Measurements from ENCODE around the gene DNAH11.
"Not testable (repeated sequence)": the region's sequence is repeated elsewhere in the genome, so short reads cannot be mapped to it uniquely, and the experiment has no call there.

DNAH11 gene

GRCh38 chr7:21902240-21902639 is 359.4 kb downstream of the DNAH11 start:
- DNase-seq, result no peak

- no peak for DNase-seq
These were observed 360.4 kb downstream of the DNAH11 start for GRCh38 chr7:21903020-21903786.

DNA sequence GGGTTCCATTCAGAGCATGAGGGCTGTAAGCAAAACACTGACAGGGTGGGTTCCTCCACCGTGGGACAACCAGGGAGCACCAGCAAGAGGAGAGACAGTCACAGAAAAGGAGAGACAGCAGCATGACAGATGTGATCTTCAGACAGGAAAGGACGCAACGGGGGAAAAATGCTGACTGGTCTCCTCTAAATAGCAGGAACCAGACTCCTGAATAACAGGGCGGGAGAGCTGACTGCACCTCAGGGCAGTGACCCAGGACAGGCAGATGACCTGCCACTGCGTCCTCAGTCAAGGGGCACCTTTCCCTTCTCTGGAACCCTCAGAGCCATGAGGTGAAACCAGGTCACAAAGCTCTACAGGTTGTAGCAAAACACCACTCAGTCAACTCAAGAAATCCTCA is 365.9 kb downstream of the DNAH11 start:
- DNase-seq, result no peak

GRCh38 chr7:21910253-21910652 is 367.4 kb downstream of the DNAH11 start:
- no peak for DNase-seq

- DNase-seq, result no peak
These were observed 368.6 kb downstream of the DNAH11 start for GRCh38 chr7:21911341-21911875.

- no peak for DNase-seq
These were observed 369.5 kb downstream of the DNAH11 start for GRCh38 chr7:21912305-21912704.

GRCh38 chr7:21912931-21913780 is 370.3 kb downstream of the DNAH11 start:
- DNase-seq, result no peak

DNA sequence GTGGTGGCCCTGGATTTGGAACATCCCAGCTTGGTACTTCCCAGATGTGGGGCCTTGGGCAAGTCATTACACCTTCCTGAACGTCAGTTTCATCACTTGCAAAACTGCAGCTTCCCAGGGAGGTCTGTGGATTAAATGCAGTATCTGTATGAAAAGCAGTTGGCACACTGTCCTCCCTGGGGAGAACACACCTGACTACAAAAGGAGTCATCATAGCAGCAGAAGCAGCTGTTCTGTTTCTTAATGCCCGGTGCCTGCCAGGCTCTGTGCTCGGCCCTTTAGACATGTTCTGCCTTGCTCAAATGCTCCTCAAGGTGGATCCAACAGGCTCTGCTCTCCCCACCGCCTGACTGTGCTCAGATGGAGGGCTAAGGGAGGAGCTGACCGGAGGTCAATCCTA is 371.8 kb downstream of the DNAH11 start:
- no peak for DNase-seq

- DNase-seq, result no peak
These were observed 372.3 kb downstream of the DNAH11 start for GRCh38 chr7:21915140-21915539.

DNA sequence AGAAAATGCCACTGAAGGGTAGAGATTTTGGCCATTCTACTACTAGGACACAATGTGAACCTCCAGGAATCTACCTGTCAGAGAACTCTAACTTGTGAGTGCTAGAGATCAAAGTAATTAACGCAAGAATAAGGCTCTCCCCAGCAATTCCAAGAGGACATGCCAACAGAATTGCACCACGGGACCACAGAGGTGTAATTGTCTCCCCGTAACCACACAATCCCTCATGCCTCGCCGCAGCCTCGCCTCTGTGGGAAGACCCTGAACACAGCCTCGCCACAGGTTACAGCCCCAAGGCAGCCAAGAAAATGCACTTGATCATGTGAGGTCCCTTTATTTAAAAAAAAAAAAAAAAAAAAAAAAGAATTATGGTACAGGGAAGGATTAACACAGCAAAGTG is 373.3 kb downstream of the DNAH11 start:
- no peak for DNase-seq

GRCh38 chr7:21916629-21917028 is 373.8 kb downstream of the DNAH11 start:
- no peak for DNase-seq

- DNase-seq, result no peak
These were observed 375.4 kb downstream of the DNAH11 start for GRCh38 chr7:21918216-21918615.

DNA sequence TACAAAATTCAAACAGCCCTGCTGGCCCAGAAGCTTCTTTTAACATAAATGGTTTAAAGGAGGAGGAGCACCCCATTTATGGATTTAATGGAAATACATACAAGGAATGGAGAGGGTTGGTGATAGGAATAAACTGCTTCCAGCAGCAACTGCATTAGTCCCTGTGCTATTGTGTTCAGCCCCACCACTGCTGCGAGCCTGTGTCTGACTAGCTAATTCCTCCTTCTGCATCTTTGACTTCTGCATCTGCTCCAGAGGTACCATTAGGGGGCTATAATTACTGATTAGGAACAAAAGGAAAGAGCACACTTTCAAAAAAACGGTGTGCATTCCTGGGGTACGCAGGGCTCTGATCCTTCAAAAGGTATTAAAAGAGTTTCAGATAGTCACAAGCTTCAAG is 378.1 kb downstream of the DNAH11 start:
- DNase-seq, result no peak

DNA sequence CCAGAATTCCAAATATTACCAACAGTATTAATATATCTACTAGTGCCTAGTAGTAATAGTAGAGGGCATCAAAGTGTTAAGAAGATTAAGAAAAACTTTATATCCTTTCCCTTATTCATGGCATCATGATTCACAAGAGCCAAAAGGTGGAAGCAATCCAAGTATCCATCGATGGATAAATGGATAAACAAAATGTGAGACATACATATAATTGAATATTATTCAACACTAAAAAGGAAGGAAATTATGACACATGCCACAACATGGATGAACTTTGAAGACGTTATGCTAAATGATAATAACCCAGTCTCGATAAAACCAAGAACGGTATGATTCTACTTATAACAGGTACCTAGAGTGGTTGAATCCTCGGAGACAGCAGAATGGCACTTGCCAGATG is 379.8 kb downstream of the DNAH11 start:
- DNase-seq, result no peak

DNA sequence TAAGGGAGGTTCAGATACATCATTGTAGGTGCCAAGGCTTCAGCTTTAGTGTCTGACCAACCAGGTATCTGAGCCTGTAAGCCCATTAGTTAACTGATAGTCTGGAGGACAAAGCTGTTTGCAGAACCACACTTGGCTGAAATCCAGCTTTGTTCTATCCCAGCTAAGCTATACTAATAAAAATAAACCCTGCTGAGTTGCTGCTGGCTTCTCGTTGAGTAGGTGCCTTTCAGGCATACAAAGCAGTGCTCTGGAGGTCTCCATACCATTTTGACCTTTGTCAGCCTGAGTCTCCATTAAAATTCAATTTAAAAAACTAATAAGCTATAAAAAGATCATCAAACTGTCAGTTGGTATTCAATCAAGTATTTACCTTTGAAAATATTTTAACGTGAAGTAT is 380.8 kb downstream of the DNAH11 start:
- DNase-seq, result no peak

DNA sequence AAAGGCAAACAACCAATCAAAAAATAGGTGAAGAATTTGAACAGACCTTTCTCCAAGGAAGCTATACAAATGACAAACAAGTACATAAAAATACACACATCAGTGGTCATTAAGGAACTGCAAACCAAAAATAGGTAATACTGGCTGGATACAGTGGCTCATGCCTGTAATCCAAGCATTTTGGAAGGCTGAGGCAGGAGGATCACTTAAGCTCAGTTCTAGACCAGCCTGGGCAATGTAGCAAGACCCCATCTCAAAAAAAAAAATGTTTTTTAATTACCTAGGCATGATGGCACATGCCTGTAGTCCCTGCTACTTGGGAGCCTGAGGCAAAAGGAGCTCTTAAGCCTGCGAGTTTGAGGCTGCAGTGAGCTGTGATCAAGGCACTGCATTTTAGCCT is 383.6 kb downstream of the DNAH11 start:
- no peak for DNase-seq

- DNase-seq, result no peak
These were observed 384.9 kb downstream of the DNAH11 start for GRCh38 chr7:21927693-21928092.

DNA sequence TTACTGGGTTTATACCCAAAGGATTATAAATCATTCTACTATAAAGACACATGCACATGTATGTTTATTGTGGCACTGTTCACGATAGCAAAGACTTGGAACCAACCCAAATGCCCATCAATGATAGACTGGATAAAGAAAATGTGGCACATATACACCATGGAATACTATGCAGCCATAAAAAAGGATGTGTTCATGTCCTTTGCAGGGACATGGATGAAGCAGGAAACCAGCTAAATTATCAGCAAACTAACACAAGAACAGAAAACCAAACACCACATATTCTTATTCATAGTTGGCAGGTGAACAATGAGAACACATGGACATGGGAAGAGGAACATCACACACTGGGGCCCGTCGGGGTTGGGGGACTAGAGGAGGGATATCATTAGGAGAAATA is 390.5 kb downstream of the DNAH11 start:
- not testable (repeated sequence) for DNase-seq

DNA sequence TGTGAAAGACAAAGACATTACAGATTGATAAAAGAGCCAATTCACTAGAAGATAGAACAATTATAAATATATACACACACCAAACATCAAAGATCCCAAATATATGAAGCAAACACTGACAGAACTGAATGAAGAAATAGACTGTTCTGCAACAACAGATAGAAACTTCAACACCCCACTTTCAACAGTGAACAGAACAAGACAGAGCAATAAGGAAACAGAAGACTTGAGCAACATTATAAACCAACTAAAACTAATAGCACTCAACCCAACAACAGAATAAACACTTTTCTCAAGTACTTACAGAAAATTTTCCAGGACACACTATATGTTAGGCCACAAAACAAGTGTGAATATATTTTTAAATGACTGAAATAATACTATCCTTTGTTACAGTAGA is 392.0 kb downstream of the DNAH11 start:
- DNase-seq, result no peak

DNA sequence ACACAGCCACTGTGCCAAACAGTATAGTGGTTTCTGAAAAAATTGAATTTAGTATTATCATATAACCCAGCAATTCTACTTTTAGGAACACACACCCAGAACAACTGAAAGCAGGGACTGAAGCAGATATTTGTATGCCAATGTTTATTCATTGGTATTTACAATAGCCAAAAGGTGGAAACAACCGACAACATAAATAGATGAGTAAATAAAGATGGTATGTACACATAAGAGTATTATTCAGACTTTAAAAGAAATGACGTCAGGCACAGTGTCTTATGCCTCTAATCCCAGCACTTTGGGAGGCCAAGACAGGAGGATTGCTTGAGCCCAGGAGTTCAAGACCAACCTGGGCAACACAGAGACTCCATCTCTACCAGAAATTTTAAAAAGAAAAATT is 395.6 kb downstream of the DNAH11 start:
- no peak for DNase-seq

GRCh38 chr7:21939136-21939857 is 396.5 kb downstream of the DNAH11 start:
- no peak for DNase-seq

GRCh38 chr7:21939858-21940372 is 397.1 kb downstream of the DNAH11 start:
- DNase-seq, result no peak

DNA sequence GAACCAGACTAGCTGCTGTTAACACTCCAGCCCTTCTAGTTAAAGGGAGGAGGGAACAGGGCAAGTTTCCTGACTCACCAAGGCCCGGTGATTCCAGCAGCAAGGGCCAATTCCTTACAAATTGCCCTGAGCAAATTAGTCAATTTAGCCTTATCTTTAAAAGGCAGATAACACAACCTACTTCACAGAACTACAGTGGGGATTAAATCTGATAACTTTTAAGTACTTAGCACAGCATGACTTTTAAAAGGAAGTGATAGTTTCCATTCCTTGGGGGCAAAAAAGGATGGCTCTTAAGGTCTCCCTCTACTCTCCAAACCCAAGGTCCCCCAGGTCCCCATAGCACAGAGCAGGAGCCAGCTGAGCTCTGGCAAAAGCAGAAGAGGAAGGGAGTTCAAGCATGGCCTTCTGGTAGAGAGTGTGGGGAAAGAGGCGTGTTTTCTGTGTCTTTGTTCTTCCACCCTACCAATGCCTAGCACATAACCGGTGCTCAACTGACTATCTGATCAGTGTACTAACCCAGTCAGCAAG is 398.8 kb downstream of the DNAH11 start:
- peak; percentile 34 for DNase-seq

All from CD4-positive, alpha-beta T cell treated with Interferon gamma for 1 hour (primary cell).